H1 (cell line): ENCODE data around the gene B3GALT6.

ENCODE experiments used
- CBX5 ChIP-seq: fragments of 300-800, 300-1000 bp; sonication (generic); IDR thresholded peaks from 2 replicates; pipeline ENCODE4 v1.7.1; 2016; ENCODE audit warnings: antibody characterized with exemption, low read length, low read depth
- CHD2 ChIP-seq: IDR thresholded peaks from 2 replicates; pipeline ENCODE4 v1.6.1; 2012; ENCODE audit warnings: low read length, improper control_type of control experiment
- EZH2 ChIP-seq: fragments of 200-600 bp; sonication (generic); IDR thresholded peaks from 2 replicates; pipeline ENCODE4 v1.7.1; 2012; ENCODE audit warnings: low read depth, mild to moderate bottlenecking, moderate library complexity, low read length, inconsistent platforms; ENCODE audit not compliant: severe bottlenecking
- FOSL1 ChIP-seq: IDR thresholded peaks from 2 replicates; pipeline ENCODE4 v1.6.1; 2011; ENCODE audit warnings: mild to moderate bottlenecking, low read depth, low read length, moderate library complexity; ENCODE audit not compliant: insufficient read depth
- JUN ChIP-seq: IDR thresholded peaks from 2 replicates; pipeline ENCODE4 v1.6.1; 2011; ENCODE audit warnings: low read depth, mild to moderate bottlenecking, improper control_type of control experiment, low read length
- JUND ChIP-seq: IDR thresholded peaks from 2 replicates; pipeline ENCODE4 v1.6.1; 2011; ENCODE audit warnings: mild to moderate bottlenecking, improper control_type of control experiment, low read length
- POLR2A ChIP-seq, 2 experiments: IDR thresholded peaks; 1 replicate in 1 of 2; 2 replicates in 1 of 2; pipeline ENCODE4 v1.6.1; 2011; ENCODE audit warnings: low read depth in 2 of 2, low read length in 2 of 2, mild to moderate bottlenecking in 2 of 2; ENCODE audit errors: control extremely low read depth in 1 of 2
- POLR2AphosphoS5 ChIP-seq: IDR thresholded peaks from 2 replicates; pipeline ENCODE4 v1.6.1; 2011; ENCODE audit warnings: low read depth, low read length
- RAD21 ChIP-seq, 2 experiments: IDR thresholded peaks in 1 of 2; conservative IDR thresholded peaks in 1 of 2; 2 replicates each; pipeline ENCODE4 v1.6.1; 2011; ENCODE audit warnings: low read depth in 2 of 2, low read length in 2 of 2, improper control_type of control experiment in 1 of 2, inconsistent platforms in 1 of 2, mild to moderate bottlenecking in 1 of 2, moderate library complexity in 1 of 2
- SRF ChIP-seq: IDR thresholded peaks from 2 replicates; pipeline ENCODE4 v1.6.1; 2011; ENCODE audit warnings: mild to moderate bottlenecking, low read depth, low read length, moderate library complexity
- TF ChIP-seq, protein P1 (sequence below), 3 experiments: IDR thresholded peaks; 1 replicate in 2 of 3; 2 replicates in 1 of 3; pipeline versions ENCODE4 v1.5.1 to v1.6.1; 2011; ENCODE audit warnings: low read length in 3 of 3, mild to moderate bottlenecking in 3 of 3, inconsistent platforms in 2 of 3, low read depth in 1 of 3, moderate library complexity in 1 of 3; ENCODE audit not compliant: insufficient read depth in 1 of 3; ENCODE audit errors: control extremely low read depth in 1 of 3
- TF ChIP-seq, protein P2 (sequence below): IDR thresholded peaks from 2 replicates; pipeline ENCODE4 v1.6.1; 2012; ENCODE audit warnings: inconsistent platforms

DNA sequence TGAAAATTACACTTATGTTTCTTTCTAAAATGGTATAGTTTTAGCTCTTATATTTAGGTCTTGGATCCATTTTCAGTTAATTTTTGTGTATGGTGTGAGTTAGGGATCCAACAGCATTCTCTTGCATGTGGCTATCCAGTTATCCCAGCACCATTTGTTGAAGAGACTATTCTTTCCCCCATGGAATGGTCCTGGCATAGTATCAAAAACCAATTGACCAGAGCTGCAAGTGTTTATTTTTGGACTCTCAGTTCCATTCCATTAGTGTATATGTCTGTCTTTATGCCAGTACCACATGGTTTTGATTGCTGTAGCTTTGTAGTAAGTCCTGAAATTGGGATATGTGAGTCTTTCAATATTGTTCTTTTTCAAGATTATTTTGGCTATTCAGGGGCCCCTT, 44.1 kb upstream of the B3GALT6 start:
- TF ChIP-seq, protein P1, sequence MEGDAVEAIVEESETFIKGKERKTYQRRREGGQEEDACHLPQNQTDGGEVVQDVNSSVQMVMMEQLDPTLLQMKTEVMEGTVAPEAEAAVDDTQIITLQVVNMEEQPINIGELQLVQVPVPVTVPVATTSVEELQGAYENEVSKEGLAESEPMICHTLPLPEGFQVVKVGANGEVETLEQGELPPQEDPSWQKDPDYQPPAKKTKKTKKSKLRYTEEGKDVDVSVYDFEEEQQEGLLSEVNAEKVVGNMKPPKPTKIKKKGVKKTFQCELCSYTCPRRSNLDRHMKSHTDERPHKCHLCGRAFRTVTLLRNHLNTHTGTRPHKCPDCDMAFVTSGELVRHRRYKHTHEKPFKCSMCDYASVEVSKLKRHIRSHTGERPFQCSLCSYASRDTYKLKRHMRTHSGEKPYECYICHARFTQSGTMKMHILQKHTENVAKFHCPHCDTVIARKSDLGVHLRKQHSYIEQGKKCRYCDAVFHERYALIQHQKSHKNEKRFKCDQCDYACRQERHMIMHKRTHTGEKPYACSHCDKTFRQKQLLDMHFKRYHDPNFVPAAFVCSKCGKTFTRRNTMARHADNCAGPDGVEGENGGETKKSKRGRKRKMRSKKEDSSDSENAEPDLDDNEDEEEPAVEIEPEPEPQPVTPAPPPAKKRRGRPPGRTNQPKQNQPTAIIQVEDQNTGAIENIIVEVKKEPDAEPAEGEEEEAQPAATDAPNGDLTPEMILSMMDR (IDR thresholded peaks at IDR 0.05; ENCODE audit: control extremely low read depth in 1 of 3, insufficient read depth in 1 of 3, low read depth in 1 of 3, low read length in 3 of 3) = no peak
- TF ChIP-seq FOSL1 (no peak), JUND (no peak), JUN (no peak), POLR2AphosphoS5 (no peak), EZH2 (no peak), RAD21 (IDR thresholded peaks at IDR 0.05 in 1 of 2, conservative IDR thresholded peaks at IDR 0.05 in 1 of 2; ENCODE audit: low read depth in 2 of 2, low read length in 2 of 2) (no peak), CBX5 (no peak), POLR2A (IDR thresholded peaks at IDR 0.05; ENCODE audit: control extremely low read depth in 1 of 2, low read depth in 2 of 2, low read length in 2 of 2) (no peak), CHD2 (no peak), SRF (no peak)
- TF ChIP-seq, protein P2, sequence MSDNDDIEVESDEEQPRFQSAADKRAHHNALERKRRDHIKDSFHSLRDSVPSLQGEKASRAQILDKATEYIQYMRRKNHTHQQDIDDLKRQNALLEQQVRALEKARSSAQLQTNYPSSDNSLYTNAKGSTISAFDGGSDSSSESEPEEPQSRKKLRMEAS = no peak
